Smooth muscle cell (in vitro differentiated cells): Measurements from ENCODE around the gene EPGN. TPM values are rescaled to one million over a fixed set of nuclear protein-coding genes. Genes with fewer than 3 reads are reported as not detected.
A peak's percentile ranks its signal among the peaks of the same experiment; 100 is the strongest.

ENCODE experiments used
- DNase-seq: peaks from one replicate; lab custom pipeline; 2025; ENCODE audit not compliant: unreplicated experiment; lab: John Stamatoyannopoulos, UW
- H2AFZ ChIP-seq: fragments of 200-600 bp; sonication (generic); 2 replicates; pipeline ENCODE4 v1.6.0; 2016; ENCODE audit warnings: antibody characterized with exemption, low read depth, mild to moderate bottlenecking
- H3F3A ChIP-seq: fragments of 200-600 bp; sonication (generic); 2 replicates; pipeline ENCODE4 v1.6.0; 2017; ENCODE audit warnings: antibody characterized with exemption, low read depth
- H3K27ac ChIP-seq: fragments of 200-600 bp; sonication (generic); 2 replicates; pipeline ENCODE4 v1.5.1; 2016; ENCODE audit warnings: low read depth, mild to moderate bottlenecking
- H3K27me3 ChIP-seq: fragments of 200-600 bp; sonication (generic); 2 replicates; pipeline ENCODE4 v1.6.1; 2016; ENCODE audit warnings: low read depth, mild to moderate bottlenecking
- H3K36me3 ChIP-seq: fragments of 200-600 bp; sonication (generic); 2 replicates; pipeline ENCODE4 v1.5.1; 2016; ENCODE audit warnings: low read depth
- H3K4me1 ChIP-seq: fragments of 200-600 bp; sonication (generic); 2 replicates; pipeline ENCODE4 v1.5.1; 2016; ENCODE audit warnings: low read depth
- H3K4me2 ChIP-seq: fragments of 200-600 bp; sonication (generic); 2 replicates; pipeline ENCODE4 v1.6.0; 2016; ENCODE audit warnings: mild to moderate bottlenecking
- H3K4me3 ChIP-seq: fragments of 200-600 bp; sonication (generic); 2 replicates; pipeline ENCODE4 v1.5.1; 2016; ENCODE audit warnings: mild to moderate bottlenecking
- H3K79me2 ChIP-seq: fragments of 200-600 bp; sonication (generic); 2 replicates; pipeline ENCODE4 v1.6.0; 2016; ENCODE audit warnings: low read depth, mild to moderate bottlenecking
- H3K9ac ChIP-seq: fragments of 200-600 bp; sonication (generic); 2 replicates; pipeline ENCODE4 v1.6.0; 2016; ENCODE audit warnings: low read depth
- H3K9me3 ChIP-seq: fragments of 200-600 bp; sonication (generic); replicated peaks from 2 replicates; pipeline ENCODE4 v1.5.1; 2016; ENCODE audit warnings: low read depth
- H4K20me1 ChIP-seq: fragments of 200-600 bp; sonication (generic); 2 replicates; pipeline ENCODE4 v1.6.0; 2016; ENCODE audit warnings: low read depth
- CTCF ChIP-seq: fragments of 200-600 bp; sonication (generic); IDR thresholded peaks from 2 replicates; pipeline ENCODE4 v1.5.1; 2017; ENCODE audit warnings: borderline replicate concordance, mild to moderate bottlenecking, antibody characterized with exemption; ENCODE audit not compliant: insufficient read depth, poor library complexity, severe bottlenecking
- WGBS: methylation state at CpG from one replicate; pipeline ENCODE4 v1.1.7; 2016; ENCODE audit warnings: low lambda C conversion rate; 5-methylcytosine and 5-hydroxymethylcytosine counted together
- polyA plus RNA-seq: library from polyadenylated mRNA; unstranded; fragments of >200 nt; fragmentation: Nextera tagmentation; extraction: Ambion mirVana; gene quantifications from 2 replicates; pipeline ENCODE4 v1.2.1, GENCODE V29; 2016
- total RNA-seq: library from RNA; depleted of rRNA; stranded (reverse); fragments of >200 nt; gene quantifications from 2 replicates; pipeline ENCODE4 v1.2.3, GENCODE V29; 2014

Gene EPGN
- total and polyA plus RNA-seq, 2 experiments from 2014 or later: 1.6 to 31.8 TPM

- H3K36me3 ChIP-seq: no peaks in the 10 kb centered on the region
- no peaks in the 10 kb centered on the region for H3K9me3 ChIP-seq
- H3K79me2 ChIP-seq: no peaks in the 10 kb centered on the region
- no peak overlapping the region for H3K4me2 ChIP-seq
- H3K4me1 ChIP-seq: no peaks in the 10 kb centered on the region
- no peaks in the 10 kb centered on the region for H3F3A ChIP-seq
- no peak overlapping the region for H3K4me3 ChIP-seq
- no peak for DNase-seq
- no peak overlapping the region for H3K27ac ChIP-seq
- no peaks in the 10 kb centered on the region for H4K20me1 ChIP-seq
- H2AFZ ChIP-seq: no peak overlapping the region
- no peak for TF ChIP-seq CTCF
- H3K9ac ChIP-seq: no peak overlapping the region
- H3K27me3 ChIP-seq: no peaks in the 10 kb centered on the region
Observed at GRCh38 chr4:74329307-74329706, 21.0 kb downstream of the EPGN start.

- no peak for TF ChIP-seq CTCF
- Histone ChIP-seq H3K4me1 (no peaks in the 10 kb centered on the region), H3K27me3 (no peaks in the 10 kb centered on the region), H3K27ac (no peak overlapping the region), H3F3A (no peaks in the 10 kb centered on the region), H3K79me2 (no peaks in the 10 kb centered on the region), H3K9me3 (no peaks in the 10 kb centered on the region), H4K20me1 (no peaks in the 10 kb centered on the region), H3K4me2 (no peak overlapping the region), H3K4me3 (no peak overlapping the region), H3K36me3 (no peaks in the 10 kb centered on the region), H2AFZ (peak overlapping the region; percentile 48), H3K9ac (no peak overlapping the region)
- no peak for DNase-seq
- 43% methylated on average over 9 of the region's 9 CpGs for WGBS
Observed at GRCh38 chr4:74330295-74330750, 22.1 kb downstream of the EPGN start.

- H3K4me3 ChIP-seq: no peak overlapping the region
- WGBS: 96% methylated on average over 2 of the region's 2 CpGs
Observed at GRCh38 chr4:74331252-74331651, 23.0 kb downstream of the EPGN start.

More at GRCh38 chr4:74331252-74331651, 23.0 kb downstream of the EPGN start:
- no peak overlapping the region for H3K27ac ChIP-seq
- H3K4me1 ChIP-seq: no peaks in the 10 kb centered on the region
- H2AFZ ChIP-seq: no peak overlapping the region
- no peaks in the 10 kb centered on the region for H3K79me2 ChIP-seq
- H3K36me3 ChIP-seq: no peaks in the 10 kb centered on the region
- no peaks in the 10 kb centered on the region for H3K9me3 ChIP-seq
- no peak for TF ChIP-seq CTCF
- no peaks in the 10 kb centered on the region for H3F3A ChIP-seq
- H4K20me1 ChIP-seq: no peaks in the 10 kb centered on the region
- no peak overlapping the region for H3K9ac ChIP-seq
- H3K27me3 ChIP-seq: no peaks in the 10 kb centered on the region
- H3K4me2 ChIP-seq: no peak overlapping the region
- DNase-seq: no peak
